Activated CD8-positive, alpha-beta memory T cell treated with anti-CD3 and anti-CD28 coated beads, Interleukin-2, amount 10 ng/mL, durations not matched to agents 7 days and 5 days (primary cell): ENCODE measurements around the gene PANX2. TPM values are rescaled to one million over a fixed set of nuclear protein-coding genes. Genes with fewer than 3 reads are reported as not detected.
A peak's percentile ranks its signal among the peaks of the same experiment; 100 is the strongest.

Source experiments
- ATAC-seq: fragments of 150-1000 bp; cut with Tn5 transposase; one replicate; pipeline ENCODE4 v1.10.0; 2021; ENCODE audit warnings: moderate library complexity
- CTCF ChIA-PET: fragments of 350-600 bp; sonication (Branson Sonifier 250); formaldehyde crosslinking; loops from one replicate; lab custom pipeline; 2021; ENCODE audit warnings: antibody characterized with exemption; lab: Charles Lee
- DNase-seq: peaks from one replicate; pipeline ENCODE4 v3.0.0-alpha.2; 2020
- H3K27ac Mint-ChIP-seq: one replicate; pipeline ENCODE4 v1.8.0; 2021; ENCODE audit warnings: mild to moderate bottlenecking, mixed read lengths
- H3K27me3 Mint-ChIP-seq: one replicate; pipeline ENCODE4 v1.8.0; 2021; ENCODE audit warnings: mixed read lengths
- H3K36me3 Mint-ChIP-seq: one replicate; pipeline ENCODE4 v1.8.0; 2021; ENCODE audit warnings: mild to moderate bottlenecking, mixed read lengths
- H3K4me1 Mint-ChIP-seq: one replicate; pipeline ENCODE4 v1.8.0; 2021; ENCODE audit warnings: mixed read lengths
- H3K4me3 Mint-ChIP-seq: one replicate; pipeline ENCODE4 v1.8.0; 2021; ENCODE audit warnings: mild to moderate bottlenecking, moderate library complexity, mixed read lengths
- H3K9me3 Mint-ChIP-seq: one replicate; pipeline ENCODE4 v1.8.0; 2022; ENCODE audit warnings: low read depth, mixed read lengths
- total RNA-seq, 2 experiments: library from RNA; stranded (reverse); gene quantifications; one replicate each; pipeline ENCODE4 v1.2.3, GENCODE V29; 2021

PANX2 gene
- total RNA-seq, 2 experiments from 2014 or later = 1.3 to 1.8 TPM

- no peak for ATAC-seq
- CTCF ChIA-PET = no interaction called here
- no peak for DNase-seq
- H3K36me3 Mint-ChIP-seq = no peaks in the 10 kb centered on the region
- H3K4me3 Mint-ChIP-seq = no peak overlapping the region
- no peaks in the 10 kb centered on the region for H3K27me3 Mint-ChIP-seq
- no peaks in the 10 kb centered on the region for H3K9me3 Mint-ChIP-seq
- H3K4me1 Mint-ChIP-seq = peaks cover 8% of the 10 kb centered on the region
- H3K27ac Mint-ChIP-seq = no peak overlapping the region
Observed at GRCh38 chr22:50178471-50178864, 7.9 kb downstream of the PANX2 start.

GRCh38 chr22:50178871-50179869 lies 8.6 kb downstream of the PANX2 start:
- CTCF ChIA-PET = no interaction called here
- Mint-ChIP-seq H3K36me3 (no peaks in the 10 kb centered on the region), H3K4me1 (peaks cover 9% of the 10 kb centered on the region), H3K27me3 (no peaks in the 10 kb centered on the region), H3K4me3 (no peak overlapping the region), H3K27ac (no peak overlapping the region), H3K9me3 (no peaks in the 10 kb centered on the region)
- DNase-seq = no peak
- ATAC-seq = no peak

- CTCF ChIA-PET = no interaction called here
- peaks cover 13% of the 10 kb centered on the region for H3K4me1 Mint-ChIP-seq
- H3K4me3 Mint-ChIP-seq = no peak overlapping the region
- ATAC-seq (no peak), DNase-seq (no peak)
- H3K27ac Mint-ChIP-seq = no peak overlapping the region
- H3K36me3 Mint-ChIP-seq = no peaks in the 10 kb centered on the region
- no peaks in the 10 kb centered on the region for H3K9me3 Mint-ChIP-seq
- no peaks in the 10 kb centered on the region for H3K27me3 Mint-ChIP-seq
Observed at GRCh38 chr22:50179937-50180726, 9.6 kb downstream of the PANX2 start.

- Mint-ChIP-seq H3K27me3 (no peaks in the 10 kb centered on the region), H3K9me3 (no peaks in the 10 kb centered on the region), H3K27ac (no peak overlapping the region), H3K36me3 (no peaks in the 10 kb centered on the region), H3K4me1 (peaks cover 15% of the 10 kb centered on the region), H3K4me3 (no peak overlapping the region)
- no peak for ATAC-seq
- no peak for DNase-seq
- CTCF ChIA-PET = interaction anchor here (0.6 to 0.7 kb wide), 2 partner anchors 28 to 154 kb away, joined by 3 read pairs; no protein-coding TSS in a partner anchor
Observed at GRCh38 chr22:50180727-50181521, 10.4 kb downstream of the PANX2 start.

GRCh38 chr22:50182176-50183081 lies 11.9 kb downstream of the PANX2 start:
- CTCF ChIA-PET = interaction anchor here (1.2 kb wide), 1 partner anchor 8 kb away, joined by 4 read pairs; no protein-coding TSS in a partner anchor
- peaks cover 4% of the 10 kb centered on the region for H3K36me3 Mint-ChIP-seq
- no peak overlapping the region for H3K27ac Mint-ChIP-seq
- no peak for DNase-seq
- no peaks in the 10 kb centered on the region for H3K9me3 Mint-ChIP-seq
- no peak overlapping the region for H3K4me3 Mint-ChIP-seq
- no peaks in the 10 kb centered on the region for H3K27me3 Mint-ChIP-seq
- peaks cover 21% of the 10 kb centered on the region for H3K4me1 Mint-ChIP-seq
- no peak for ATAC-seq

GRCh38 chr22:50183141-50183971 lies 12.8 kb downstream of the PANX2 start:
- Mint-ChIP-seq H3K36me3 (peaks cover 5% of the 10 kb centered on the region), H3K4me3 (no peak overlapping the region), H3K27me3 (no peaks in the 10 kb centered on the region), H3K27ac (no peak overlapping the region), H3K9me3 (no peaks in the 10 kb centered on the region), H3K4me1 (peaks cover 26% of the 10 kb centered on the region)
- CTCF ChIA-PET = no interaction called here
- DNase-seq (no peak), ATAC-seq (no peak)

GRCh38 chr22:50184004-50184901 lies 13.7 kb downstream of the PANX2 start:
- Mint-ChIP-seq H3K27ac (no peak overlapping the region), H3K36me3 (peaks cover 5% of the 10 kb centered on the region), H3K4me1 (peaks cover 35% of the 10 kb centered on the region), H3K27me3 (no peaks in the 10 kb centered on the region), H3K4me3 (peak overlapping the region; percentile 63), H3K9me3 (no peaks in the 10 kb centered on the region)
- CTCF ChIA-PET = interaction anchor here (0.8 to 1.3 kb wide), 3 partner anchors 13 to 35 kb away, joined by 3 to 5 read pairs (median 4); no protein-coding TSS in a partner anchor
- ATAC-seq (no peak), DNase-seq (no peak)

- H3K27me3 Mint-ChIP-seq = no peaks in the 10 kb centered on the region
- H3K27ac Mint-ChIP-seq = no peak overlapping the region
- DNase-seq = no peak
- no peaks in the 10 kb centered on the region for H3K9me3 Mint-ChIP-seq
- H3K36me3 Mint-ChIP-seq = peaks cover 7% of the 10 kb centered on the region
- CTCF ChIA-PET = interaction anchor here (1.0 to 1.3 kb wide), 2 partner anchors 14 to 36 kb away, joined by 4 to 5 read pairs; no protein-coding TSS in a partner anchor
- no peak for ATAC-seq
- H3K4me3 Mint-ChIP-seq = peak overlapping the region; percentile 95
- peaks cover 37% of the 10 kb centered on the region for H3K4me1 Mint-ChIP-seq
Observed at GRCh38 chr22:50184902-50185374, 14.4 kb downstream of the PANX2 start.

- CTCF ChIA-PET = interaction anchor here (1.3 kb wide), 1 partner anchor 14 kb away, joined by 5 read pairs; no protein-coding TSS in a partner anchor
- DNase-seq (peak; percentile 92), ATAC-seq (peak; percentile 68)
- peaks cover 7% of the 10 kb centered on the region for H3K36me3 Mint-ChIP-seq
- H3K9me3 Mint-ChIP-seq = no peaks in the 10 kb centered on the region
- peaks cover 35% of the 10 kb centered on the region for H3K4me1 Mint-ChIP-seq
- peak within 1 kb of the TSS; percentile 95 for H3K27ac Mint-ChIP-seq
- H3K27me3 Mint-ChIP-seq = no peaks in the 10 kb centered on the region
- peak within 1 kb of the TSS; percentile 95 for H3K4me3 Mint-ChIP-seq
Observed at GRCh38 chr22:50185375-50186087, 15.0 kb downstream of the PANX2 start, which contains the start of gene TRABD. TSS of gene TRABD (plus strand) at chr22:50185913. CDS start at chr22:50193061, 7,148 bp downstream.

GRCh38 chr22:50186181-50186714 lies 15.7 kb downstream of the PANX2 start:
- CTCF ChIA-PET = interaction anchor here (1.2 to 2.4 kb wide), 4 partner anchors 25 to 65 kb away, joined by 3 to 14 read pairs (median 4); partner anchors contain the start of gene HDAC10
- H3K4me3 Mint-ChIP-seq = peak overlapping the region; percentile 95
- ATAC-seq (no peak), DNase-seq (no peak)
- H3K9me3 Mint-ChIP-seq = no peaks in the 10 kb centered on the region
- no peaks in the 10 kb centered on the region for H3K27me3 Mint-ChIP-seq
- H3K36me3 Mint-ChIP-seq = peaks cover 8% of the 10 kb centered on the region
- peak overlapping the region; percentile 95 for H3K27ac Mint-ChIP-seq
- H3K4me1 Mint-ChIP-seq = peaks cover 37% of the 10 kb centered on the region
